ENCODE measurements around the gene POU6F2.

Gene POU6F2

GRCh38 chr7:39468261-39468660 lies 490.6 kb downstream of the POU6F2 start:
- no peak for DNase-seq (ENCODE audit: low read depth in 1 of 2, low spot score in 1 of 2)
- in situ Hi-C loops (cut with HindIII; ENCODE audit: low pct_unique_long_range_greater_than_20kb, low sequenced_read_pairs): no loop called here
- TF ChIP-seq JUND (IDR thresholded peaks at IDR 0.05; ENCODE audit: low read depth): no peak

GRCh38 chr7:39468808-39469374 lies 491.2 kb downstream of the POU6F2 start:
- TF ChIP-seq JUND (IDR thresholded peaks at IDR 0.05; ENCODE audit: low read depth): no peak
- in situ Hi-C loops (cut with HindIII; ENCODE audit: low pct_unique_long_range_greater_than_20kb, low sequenced_read_pairs): no loop called here
- DNase-seq (ENCODE audit: low read depth in 1 of 2, low spot score in 1 of 2): no peak

- in situ Hi-C loops (cut with HindIII; ENCODE audit: low pct_unique_long_range_greater_than_20kb, low sequenced_read_pairs): no loop called here
- TF ChIP-seq JUND (IDR thresholded peaks at IDR 0.05; ENCODE audit: low read depth): no peak
- no peak for DNase-seq (ENCODE audit: low read depth in 1 of 2, low spot score in 1 of 2)
Observed at GRCh38 chr7:39480901-39481300, 503.2 kb downstream of the POU6F2 start.

GRCh38 chr7:39488467-39489393 lies 511.0 kb downstream of the POU6F2 start:
- DNase-seq (ENCODE audit: low read depth in 1 of 2, low spot score in 1 of 2): no peak
- in situ Hi-C loops (cut with HindIII; ENCODE audit: low pct_unique_long_range_greater_than_20kb, low sequenced_read_pairs): no loop called here
- no peak for TF ChIP-seq JUND (IDR thresholded peaks at IDR 0.05; ENCODE audit: low read depth)

GRCh38 chr7:39490296-39490695 lies 512.6 kb downstream of the POU6F2 start:
- no peak for DNase-seq (ENCODE audit: low read depth in 1 of 2, low spot score in 1 of 2)
- TF ChIP-seq JUND (IDR thresholded peaks at IDR 0.05; ENCODE audit: low read depth): no peak
- in situ Hi-C loops (cut with HindIII; ENCODE audit: low pct_unique_long_range_greater_than_20kb, low sequenced_read_pairs): no loop called here

GRCh38 chr7:39493934-39494333 lies 516.2 kb downstream of the POU6F2 start:
- in situ Hi-C loops (cut with HindIII; ENCODE audit: low pct_unique_long_range_greater_than_20kb, low sequenced_read_pairs): no loop called here
- no peak for DNase-seq (ENCODE audit: low read depth in 1 of 2, low spot score in 1 of 2)
- no peak for TF ChIP-seq JUND (IDR thresholded peaks at IDR 0.05; ENCODE audit: low read depth)

GRCh38 chr7:39501358-39501757 lies 523.6 kb downstream of the POU6F2 start:
- no peak for TF ChIP-seq JUND (IDR thresholded peaks at IDR 0.05; ENCODE audit: low read depth)
- no peak for DNase-seq (ENCODE audit: low read depth in 1 of 2, low spot score in 1 of 2)
- in situ Hi-C loops (cut with HindIII; ENCODE audit: low pct_unique_long_range_greater_than_20kb, low sequenced_read_pairs): no loop called here

GRCh38 chr7:39504963-39505362 lies 527.3 kb downstream of the POU6F2 start:
- in situ Hi-C loops (cut with HindIII; ENCODE audit: low pct_unique_long_range_greater_than_20kb, low sequenced_read_pairs): no loop called here
- TF ChIP-seq JUND (IDR thresholded peaks at IDR 0.05; ENCODE audit: low read depth): no peak
- DNase-seq (ENCODE audit: low read depth in 1 of 2, low spot score in 1 of 2): peak in 1 of 2 experiments; percentile 4

- in situ Hi-C loops (cut with HindIII; ENCODE audit: low pct_unique_long_range_greater_than_20kb, low sequenced_read_pairs): no loop called here
- no peak for DNase-seq (ENCODE audit: low read depth in 1 of 2, low spot score in 1 of 2)
- no peak for TF ChIP-seq JUND (IDR thresholded peaks at IDR 0.05; ENCODE audit: low read depth)
Observed at GRCh38 chr7:39507866-39508551, 530.3 kb downstream of the POU6F2 start.

- no peak for TF ChIP-seq JUND (IDR thresholded peaks at IDR 0.05; ENCODE audit: low read depth)
- in situ Hi-C loops (cut with HindIII; ENCODE audit: low pct_unique_long_range_greater_than_20kb, low sequenced_read_pairs): no loop called here
- no peak for DNase-seq (ENCODE audit: low read depth in 1 of 2, low spot score in 1 of 2)
Observed at GRCh38 chr7:39509436-39509835, 531.7 kb downstream of the POU6F2 start.

- in situ Hi-C loops (cut with HindIII; ENCODE audit: low pct_unique_long_range_greater_than_20kb, low sequenced_read_pairs): no loop called here
- no peak for TF ChIP-seq JUND (IDR thresholded peaks at IDR 0.05; ENCODE audit: low read depth)
- no peak for DNase-seq (ENCODE audit: low read depth in 1 of 2, low spot score in 1 of 2)
Observed at GRCh38 chr7:39509912-39510311, 532.2 kb downstream of the POU6F2 start.

GRCh38 chr7:39510864-39511354 lies 533.2 kb downstream of the POU6F2 start:
- no peak for DNase-seq (ENCODE audit: low read depth in 1 of 2, low spot score in 1 of 2)
- in situ Hi-C loops (cut with HindIII; ENCODE audit: low pct_unique_long_range_greater_than_20kb, low sequenced_read_pairs): no loop called here
- no peak for TF ChIP-seq JUND (IDR thresholded peaks at IDR 0.05; ENCODE audit: low read depth)

Measured in T47D (cell line).